Trophoblast cell (in vitro differentiated cells and primary cell): ENCODE results near the gene ARHGAP20.

ENCODE experiments used
- DNase-seq, 2 donors: peaks; one replicate each; pipeline ENCODE4 v3.0.0-alpha.2; 2016
- H2AFZ ChIP-seq: 2 replicates; pipeline ENCODE4 v1.6.1; 2013; ENCODE audit warnings: low read length, moderate library complexity, mild to moderate bottlenecking; ENCODE audit not compliant: insufficient read depth, poor library complexity
- H2AK5ac ChIP-seq: 2 replicates; pipeline ENCODE4 v1.6.1; 2013; ENCODE audit warnings: mild to moderate bottlenecking, low read length
- H2BK120ac ChIP-seq: 2 replicates; pipeline ENCODE4 v1.6.1; 2013; ENCODE audit warnings: low read length, mild to moderate bottlenecking, moderate library complexity; ENCODE audit not compliant: insufficient read depth, poor library complexity
- H2BK12ac ChIP-seq: 2 replicates; pipeline ENCODE4 v1.6.1; 2013; ENCODE audit warnings: mild to moderate bottlenecking, low read length, moderate library complexity
- H2BK5ac ChIP-seq: 2 replicates; pipeline ENCODE4 v1.6.1; 2013; ENCODE audit warnings: low read length, low read depth, moderate library complexity, mild to moderate bottlenecking; ENCODE audit not compliant: poor library complexity
- H3K14ac ChIP-seq: 2 replicates; pipeline ENCODE4 v1.6.1; 2013; ENCODE audit warnings: mild to moderate bottlenecking, low read length
- H3K18ac ChIP-seq: 2 replicates; pipeline ENCODE4 v1.6.1; 2013; ENCODE audit warnings: mild to moderate bottlenecking, low read length
- H3K23ac ChIP-seq: 2 replicates; pipeline ENCODE4 v1.6.1; 2013; ENCODE audit warnings: low read length
- H3K27ac ChIP-seq: 2 replicates; pipeline ENCODE4 v1.5.1; 2013; ENCODE audit warnings: low read depth, mild to moderate bottlenecking, inconsistent platforms, low read length, moderate library complexity
- H3K27me3 ChIP-seq: 2 replicates; pipeline ENCODE4 v1.6.1; 2013; ENCODE audit warnings: inconsistent platforms, mild to moderate bottlenecking, low read length, moderate library complexity; ENCODE audit not compliant: insufficient read depth
- H3K36me3 ChIP-seq, 2 experiments: 1 replicate in 1 of 2; 2 replicates in 1 of 2; pipeline ENCODE4 v1.6.1; 2013; ENCODE audit warnings: low read length in 2 of 2, mild to moderate bottlenecking in 2 of 2, moderate library complexity in 1 of 2; ENCODE audit not compliant: insufficient read depth in 2 of 2, control insufficient read depth in 1 of 2
- H3K4ac ChIP-seq: 2 replicates; pipeline ENCODE4 v1.6.1; 2013; ENCODE audit warnings: low read depth, mild to moderate bottlenecking, low read length, moderate library complexity
- H3K4me1 ChIP-seq, 2 experiments: 1 replicate in 1 of 2; 2 replicates in 1 of 2; pipeline ENCODE4 v1.6.1; 2013; ENCODE audit warnings: low read length in 2 of 2, mild to moderate bottlenecking in 2 of 2, moderate library complexity in 1 of 2; ENCODE audit not compliant: insufficient read depth in 2 of 2, control insufficient read depth in 1 of 2
- H3K4me2 ChIP-seq: 2 replicates; pipeline ENCODE4 v1.6.1; 2013; ENCODE audit warnings: inconsistent platforms, mild to moderate bottlenecking, low read length, moderate library complexity
- H3K4me3 ChIP-seq: 2 replicates; pipeline ENCODE4 v1.5.1; 2013; ENCODE audit warnings: mild to moderate bottlenecking, low read depth, low read length, inconsistent platforms
- H3K79me1 ChIP-seq: one replicate; pipeline ENCODE4 v1.6.1; 2013; ENCODE audit warnings: low read length
- H3K79me2 ChIP-seq: 2 replicates; pipeline ENCODE4 v1.6.1; 2013; ENCODE audit warnings: low read length, mild to moderate bottlenecking; ENCODE audit not compliant: control insufficient read depth, insufficient read depth, poor library complexity
- H3K9ac ChIP-seq: 2 replicates; pipeline ENCODE4 v1.6.1; 2013; ENCODE audit warnings: mild to moderate bottlenecking, low read length
- H3K9me3 ChIP-seq: 2 replicates; pipeline ENCODE4 v1.6.1; 2013; ENCODE audit warnings: low read depth, mild to moderate bottlenecking, control low read depth, inconsistent platforms, low read length; ENCODE audit not compliant: insufficient read depth
- H4K12ac ChIP-seq: 2 replicates; pipeline ENCODE4 v1.6.1; 2013; ENCODE audit warnings: low read depth, mild to moderate bottlenecking, low read length, moderate library complexity
- H4K8ac ChIP-seq: 2 replicates; pipeline ENCODE4 v1.6.1; 2013; ENCODE audit warnings: low read depth, mild to moderate bottlenecking, low read length, moderate library complexity
- H4K91ac ChIP-seq: one replicate; pipeline ENCODE4 v1.6.1; 2013; ENCODE audit warnings: low read depth, mild to moderate bottlenecking, low read length, moderate library complexity
- WGBS: extraction: QIAGEN DNeasy Blood & Tissue Kit; methylation state at CpG from one replicate; pipeline ENCODE4 v1.1.7; 2013; ENCODE audit warnings: missing lambda C conversion rate; ENCODE audit not compliant: insufficient read length, insufficient coverage; ENCODE audit errors: extremely low coverage; 5-methylcytosine and 5-hydroxymethylcytosine counted together

Gene ARHGAP20

GRCh38 chr11:110759972-110760381, 47.7 kb upstream of the ARHGAP20 start:
- no peak overlapping the region for H2AK5ac ChIP-seq
- no peak overlapping the region for H3K9ac ChIP-seq
- H3K4me3 ChIP-seq = no peak overlapping the region
- H2BK120ac ChIP-seq = no peak overlapping the region
- H3K14ac ChIP-seq = no peak overlapping the region
- H4K91ac ChIP-seq = no peak overlapping the region
- H3K36me3 ChIP-seq = no peaks in the 10 kb centered on the region
- H3K79me2 ChIP-seq = no peaks in the 10 kb centered on the region
- H3K4me1 ChIP-seq = no peaks in the 10 kb centered on the region
- no peak overlapping the region for H3K23ac ChIP-seq
- no peaks in the 10 kb centered on the region for H3K9me3 ChIP-seq
- H3K18ac ChIP-seq = no peak overlapping the region
- H2AFZ ChIP-seq = no peak overlapping the region
- no peak overlapping the region for H2BK5ac ChIP-seq
- H2BK12ac ChIP-seq = no peak overlapping the region
- no peak overlapping the region for H4K8ac ChIP-seq
- H3K27ac ChIP-seq = no peak overlapping the region
- H3K79me1 ChIP-seq = no peaks in the 10 kb centered on the region
- H3K4ac ChIP-seq = no peak overlapping the region
- no peaks in the 10 kb centered on the region for H3K27me3 ChIP-seq
- no peak overlapping the region for H4K12ac ChIP-seq
- WGBS = no CpG with 5 or more reads among the region's 3 CpGs
- H3K4me2 ChIP-seq = no peak overlapping the region
- DNase-seq = no peak

DNA sequence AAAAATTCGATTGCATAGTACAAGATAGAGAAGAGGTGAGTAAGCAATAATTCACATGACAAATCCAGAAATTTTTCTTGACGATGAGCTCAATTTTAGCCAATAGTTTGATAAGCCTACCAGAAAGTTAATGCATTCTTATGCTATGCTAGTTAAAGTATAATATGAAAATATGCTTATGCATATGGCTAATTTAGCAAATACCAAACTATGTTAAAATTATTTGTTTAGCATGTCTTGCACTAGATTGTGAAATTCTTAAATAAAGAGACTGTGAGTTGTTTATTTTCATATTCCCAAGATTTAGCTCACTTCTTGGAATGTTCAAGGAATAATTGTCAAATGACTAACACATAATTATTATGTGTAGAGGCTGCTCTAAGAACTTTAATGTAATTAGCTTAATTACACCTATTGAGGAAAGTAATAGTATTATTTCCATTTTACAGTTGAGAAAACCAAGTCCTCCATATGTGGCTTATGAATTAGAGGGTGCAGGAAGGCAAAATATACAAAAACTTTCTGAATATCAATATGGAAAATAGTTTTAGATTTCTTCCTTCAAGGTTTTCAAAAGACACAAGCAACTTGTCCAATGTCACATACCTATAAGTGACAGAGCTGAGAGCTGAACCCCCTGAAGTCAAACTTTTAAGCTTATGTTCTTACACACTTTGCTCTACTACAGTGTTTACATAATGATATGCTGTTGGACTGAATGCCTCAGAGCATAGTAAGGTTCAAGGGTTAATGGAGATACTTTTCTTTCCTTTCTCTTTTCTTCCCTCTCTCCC, 45.9 kb upstream of the ARHGAP20 start:
- no peaks in the 10 kb centered on the region for H3K4me1 ChIP-seq
- H3K18ac ChIP-seq = no peak overlapping the region
- H4K8ac ChIP-seq = no peak overlapping the region
- H3K36me3 ChIP-seq = no peaks in the 10 kb centered on the region
- no peak overlapping the region for H3K27ac ChIP-seq
- no peak overlapping the region for H2AFZ ChIP-seq
- no peak overlapping the region for H3K23ac ChIP-seq
- H3K9me3 ChIP-seq = no peaks in the 10 kb centered on the region
- no peak overlapping the region for H3K4me2 ChIP-seq
- no peak overlapping the region for H2BK12ac ChIP-seq
- no peaks in the 10 kb centered on the region for H3K79me2 ChIP-seq
- no peak overlapping the region for H3K9ac ChIP-seq
- H3K79me1 ChIP-seq = no peaks in the 10 kb centered on the region
- no CpG with 5 or more reads among the region's 2 CpGs for WGBS
- no peak overlapping the region for H3K4ac ChIP-seq
- H3K4me3 ChIP-seq = no peak overlapping the region
- no peak overlapping the region for H2BK120ac ChIP-seq
- DNase-seq = no peak
- H3K27me3 ChIP-seq = no peaks in the 10 kb centered on the region
- H2BK5ac ChIP-seq = no peak overlapping the region
- no peak overlapping the region for H2AK5ac ChIP-seq
- no peak overlapping the region for H4K12ac ChIP-seq
- H3K14ac ChIP-seq = no peak overlapping the region
- no peak overlapping the region for H4K91ac ChIP-seq

DNA sequence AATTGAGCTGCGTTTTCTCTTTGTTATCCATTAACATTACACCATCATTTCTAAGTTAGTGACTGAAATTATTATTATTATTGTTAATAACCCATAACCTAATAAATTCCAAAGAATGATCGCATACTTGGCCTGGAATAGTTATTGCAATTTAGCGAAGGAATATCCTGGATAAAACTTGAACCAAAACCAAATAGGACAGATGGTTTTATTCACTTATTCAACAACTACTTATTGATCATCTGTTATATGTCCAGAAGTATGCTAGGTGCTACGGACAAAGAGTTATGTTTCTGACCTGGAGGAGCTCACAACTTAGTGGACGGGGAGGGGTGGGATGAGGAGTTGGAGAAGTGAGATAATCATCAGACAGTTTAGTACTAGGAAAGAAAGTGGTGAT, 44.8 kb upstream of the ARHGAP20 start:
- H3K14ac ChIP-seq = no peak overlapping the region
- WGBS = no CpG with 5 or more reads among the region's 5 CpGs
- H4K91ac ChIP-seq = no peak overlapping the region
- no peak overlapping the region for H3K27ac ChIP-seq
- no peak overlapping the region for H2BK5ac ChIP-seq
- H3K23ac ChIP-seq = no peak overlapping the region
- no peak overlapping the region for H2AFZ ChIP-seq
- no peak overlapping the region for H4K8ac ChIP-seq
- H2BK12ac ChIP-seq = no peak overlapping the region
- H3K36me3 ChIP-seq = no peaks in the 10 kb centered on the region
- H3K4me3 ChIP-seq = no peak overlapping the region
- H3K79me1 ChIP-seq = no peaks in the 10 kb centered on the region
- DNase-seq = no peak
- H3K9ac ChIP-seq = no peak overlapping the region
- no peaks in the 10 kb centered on the region for H3K27me3 ChIP-seq
- H3K4me2 ChIP-seq = no peak overlapping the region
- H3K4me1 ChIP-seq = no peaks in the 10 kb centered on the region
- no peak overlapping the region for H2BK120ac ChIP-seq
- no peak overlapping the region for H4K12ac ChIP-seq
- H3K18ac ChIP-seq = no peak overlapping the region
- no peak overlapping the region for H2AK5ac ChIP-seq
- no peaks in the 10 kb centered on the region for H3K79me2 ChIP-seq
- no peaks in the 10 kb centered on the region for H3K9me3 ChIP-seq
- H3K4ac ChIP-seq = no peak overlapping the region

- H3K18ac ChIP-seq = no peak overlapping the region
- no peak overlapping the region for H3K4me3 ChIP-seq
- H2AK5ac ChIP-seq = no peak overlapping the region
- H3K27ac ChIP-seq = no peak overlapping the region
- no peak overlapping the region for H2BK120ac ChIP-seq
- H3K79me1 ChIP-seq = no peaks in the 10 kb centered on the region
- no peak overlapping the region for H2AFZ ChIP-seq
- no peak overlapping the region for H3K14ac ChIP-seq
- no peak overlapping the region for H3K4ac ChIP-seq
- no peak overlapping the region for H2BK5ac ChIP-seq
- no peak overlapping the region for H2BK12ac ChIP-seq
- no peak overlapping the region for H3K9ac ChIP-seq
- H3K27me3 ChIP-seq = no peaks in the 10 kb centered on the region
- no peak overlapping the region for H3K4me2 ChIP-seq
- no peaks in the 10 kb centered on the region for H3K79me2 ChIP-seq
- no peak overlapping the region for H4K8ac ChIP-seq
- H4K12ac ChIP-seq = no peak overlapping the region
- H3K23ac ChIP-seq = no peak overlapping the region
- H3K36me3 ChIP-seq = no peaks in the 10 kb centered on the region
- no peak overlapping the region for H4K91ac ChIP-seq
- DNase-seq = no peak
- WGBS = no CpG with 5 or more reads among the region's 3 CpGs
- no peaks in the 10 kb centered on the region for H3K4me1 ChIP-seq
- no peaks in the 10 kb centered on the region for H3K9me3 ChIP-seq
Observed at GRCh38 chr11:110755941-110756340, 43.7 kb upstream of the ARHGAP20 start.
